Coronary artery (tissue), 2 donors: ENCODE measurements around the gene NR2E3.

ENCODE experiments used
- DNase-seq: peaks from one replicate; pipeline ENCODE4 v3.0.0-alpha.2; 2017; ENCODE audit warnings: low spot score
- H3K27ac ChIP-seq, 2 donors: fragments of 200-600 bp; sonication (generic); one replicate each; pipeline ENCODE4 v1.5.1; 2016 to 2019
- H3K4me3 ChIP-seq: fragments of 200-600 bp; sonication (generic); 2 replicates; pipeline ENCODE4 v1.5.1; 2016; ENCODE audit warnings: mild to moderate bottlenecking, moderate library complexity
- CTCF ChIP-seq: fragments of 200-600 bp; sonication (generic); IDR thresholded peaks from one replicate; pipeline ENCODE4 v1.5.1; 2019; ENCODE audit warnings: antibody characterized with exemption

NR2E3 gene

GRCh38 chr15:71777216-71777943 is 33.0 kb upstream of the NR2E3 start:
- DNase-seq: no peak
- Histone ChIP-seq H3K27ac (no peak overlapping the region), H3K4me3 (no peak overlapping the region)
- no peak for TF ChIP-seq CTCF

GRCh38 chr15:71779073-71779797 is 31.1 kb upstream of the NR2E3 start:
- TF ChIP-seq CTCF: no peak
- Histone ChIP-seq H3K27ac (no peak overlapping the region), H3K4me3 (no peak overlapping the region)
- DNase-seq: no peak

GRCh38 chr15:71780115-71780976 is 30.0 kb upstream of the NR2E3 start:
- Histone ChIP-seq H3K4me3 (peak overlapping the region; percentile 17), H3K27ac (peak overlapping the region in 1 of 2 donors; percentile 4)
- peak; percentile 63 for DNase-seq
- TF ChIP-seq CTCF: peak; percentile 62

- TF ChIP-seq CTCF: no peak
- H3K27ac ChIP-seq: no peak overlapping the region
- no peak overlapping the region for H3K4me3 ChIP-seq
- DNase-seq: peak; percentile 52
Measured at GRCh38 chr15:71781179-71781964, 29.0 kb upstream of the NR2E3 start.

- DNase-seq: no peak
- Histone ChIP-seq H3K27ac (no peak overlapping the region), H3K4me3 (no peak overlapping the region)
- TF ChIP-seq CTCF: no peak
Measured at GRCh38 chr15:71781965-71782265, 28.4 kb upstream of the NR2E3 start.

- no peak overlapping the region for H3K27ac ChIP-seq
- no peak for DNase-seq
- no peak for TF ChIP-seq CTCF
- H3K4me3 ChIP-seq: no peak overlapping the region
Measured at GRCh38 chr15:71782422-71783165, 27.8 kb upstream of the NR2E3 start.
